WI38 (cell line): ENCODE results near the gene PIGT.

Source experiments
- H3K4me3 ChIP-seq: 2 replicates; pipeline ENCODE4 v1.5.1; 2011; ENCODE audit warnings: low read depth, mild to moderate bottlenecking, control low read depth, low read length
- CTCF ChIP-seq: IDR thresholded peaks from 2 replicates; pipeline ENCODE4 v1.5.1; 2012; ENCODE audit warnings: low read depth, mild to moderate bottlenecking, control low read depth, low read length

Gene PIGT

GRCh38 chr20:45419188-45420091 is 3.5 kb downstream of the PIGT start:
- H3K4me3 ChIP-seq, result no peak overlapping the region
- TF ChIP-seq CTCF, result no peak

- no peak for TF ChIP-seq CTCF
Observed at GRCh38 chr20:45420125-45420524, 4.2 kb downstream of the PIGT start.

GRCh38 chr20:45423700-45424099 is 7.8 kb downstream of the PIGT start:
- no peak overlapping the region for H3K4me3 ChIP-seq
- no peak for TF ChIP-seq CTCF

More at GRCh38 chr20:45420125-45420524, 4.2 kb downstream of the PIGT start:
- H3K4me3 ChIP-seq, result no peak overlapping the region

GRCh38 chr20:45425561-45425960 is 9.6 kb downstream of the PIGT start:
- no peak for TF ChIP-seq CTCF
- H3K4me3 ChIP-seq, result no peak overlapping the region

GRCh38 chr20:45426320-45427016 is 10.5 kb downstream of the PIGT start:
- no peak for TF ChIP-seq CTCF
- no peak overlapping the region for H3K4me3 ChIP-seq

GRCh38 chr20:45427236-45428149 is 11.6 kb downstream of the PIGT start:
- H3K4me3 ChIP-seq, result no peak overlapping the region
- no peak for TF ChIP-seq CTCF
